HS-5 (cell line): ENCODE results near the gene ADSL.

Experiments
- DNase-seq: peaks from one replicate; pipeline ENCODE4 v3.0.0-alpha.2; 2012; ENCODE audit warnings: low read depth

The ADSL gene

GRCh38 chr22:40328546-40329456 lies 17.5 kb upstream of the ADSL start:
- DNase-seq = no peak

GRCh38 chr22:40329466-40329865 lies 16.8 kb upstream of the ADSL start:
- no peak for DNase-seq

GRCh38 chr22:40330086-40330485 lies 16.2 kb upstream of the ADSL start:
- no peak for DNase-seq

GRCh38 chr22:40330615-40331014 lies 15.7 kb upstream of the ADSL start:
- no peak for DNase-seq

GRCh38 chr22:40331706-40332105 lies 14.6 kb upstream of the ADSL start:
- DNase-seq = no peak

GRCh38 chr22:40332319-40332781 lies 13.9 kb upstream of the ADSL start:
- DNase-seq = no peak

GRCh38 chr22:40334060-40334459 lies 12.2 kb upstream of the ADSL start:
- no peak for DNase-seq

- DNase-seq = no peak
Observed at GRCh38 chr22:40334899-40335298, 11.4 kb upstream of the ADSL start.

GRCh38 chr22:40335358-40335757 lies 10.9 kb upstream of the ADSL start:
- DNase-seq = no peak

- no peak for DNase-seq
Observed at GRCh38 chr22:40340044-40340443, 6.3 kb upstream of the ADSL start.

- no peak for DNase-seq
Observed at GRCh38 chr22:40341604-40342003, 4.7 kb upstream of the ADSL start.

GRCh38 chr22:40342521-40342920 lies 3.8 kb upstream of the ADSL start:
- DNase-seq = no peak

GRCh38 chr22:40345271-40345670 lies 1.0 kb upstream of the ADSL start:
- DNase-seq = no peak

GRCh38 chr22:40345815-40346184 lies 500 bp upstream of the ADSL start:
- DNase-seq = no peak

- DNase-seq = no peak
Observed at GRCh38 chr22:40347300-40347699, 1.0 kb downstream of the ADSL start.

- peak; percentile 25 for DNase-seq
Observed at GRCh38 chr22:40348025-40348658, 1.8 kb downstream of the ADSL start.

- no peak for DNase-seq
Observed at GRCh38 chr22:40352763-40353162, 6.5 kb downstream of the ADSL start.

- DNase-seq = no peak
Observed at GRCh38 chr22:40361100-40361499, 14.8 kb downstream of the ADSL start.

- no peak for DNase-seq
Observed at GRCh38 chr22:40363059-40363458, 16.8 kb downstream of the ADSL start.

- no peak for DNase-seq
Observed at GRCh38 chr22:40364431-40364830, 18.1 kb downstream of the ADSL start.

GRCh38 chr22:40366068-40366467 lies 19.8 kb downstream of the ADSL start:
- no peak for DNase-seq

- no peak for DNase-seq
Observed at GRCh38 chr22:40367342-40367741, 21.0 kb downstream of the ADSL start.

GRCh38 chr22:40368016-40368415 lies 21.7 kb downstream of the ADSL start:
- DNase-seq = no peak

GRCh38 chr22:40368836-40369235 lies 22.5 kb downstream of the ADSL start:
- DNase-seq = no peak
